AG04449 (cell line): ENCODE data around the gene PLET1.
A peak's percentile ranks its signal among the peaks of the same experiment; 100 is the strongest.

ENCODE experiments used
- CTCF ChIA-PET: fragments of 350-600 bp; formaldehyde crosslinking; extraction: SDS; loops from one replicate; lab custom pipeline; 2021; ENCODE audit warnings: antibody characterized with exemption; lab: Yijun Ruan, JAX
- POLR2A ChIA-PET: fragments of 400-600, 350-600 bp; formaldehyde crosslinking; extraction: SDS; loops from one replicate; lab custom pipeline; 2020; ENCODE audit warnings: antibody characterized with exemption, inconsistent platforms; lab: Yijun Ruan, JAX
- DNase-seq: peaks from one replicate; pipeline ENCODE4 v3.0.0-alpha.2; 2010; ENCODE audit warnings: low read depth, low spot score
- H3K4me3 ChIP-seq: 2 replicates; pipeline ENCODE4 v1.5.1; 2011; ENCODE audit warnings: low read depth, mild to moderate bottlenecking, control low read depth, low read length
- TF ChIP-seq, protein P1 (sequence below): IDR thresholded peaks from one replicate; pipeline ENCODE4 v1.5.1; 2011; ENCODE audit warnings: mild to moderate bottlenecking, moderate library complexity, low read length, control low read depth, inconsistent platforms; ENCODE audit not compliant: insufficient read depth; ENCODE audit errors: missing control alignments

The PLET1 gene

DNA sequence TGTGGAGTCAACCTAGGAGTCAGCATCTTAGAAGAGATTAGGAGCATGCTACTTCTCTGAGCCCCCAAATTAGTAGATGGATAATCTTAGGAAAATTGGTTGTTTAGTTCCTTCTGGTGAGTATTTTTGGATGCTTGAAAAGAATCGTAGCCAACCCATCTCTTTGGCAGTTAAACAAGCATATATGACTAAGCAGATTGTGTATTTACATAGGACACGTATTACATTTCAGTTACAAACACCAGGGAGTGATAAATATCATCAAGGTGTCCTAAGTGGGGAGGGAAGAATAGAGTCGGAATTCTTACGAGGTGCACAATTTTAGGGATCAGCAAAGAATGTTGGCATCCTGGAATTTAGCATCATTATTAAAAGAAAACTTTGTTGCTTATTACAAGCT is 13.5 kb downstream of the PLET1 start:
- POLR2A ChIA-PET = no interaction called here
- no peak overlapping the region for H3K4me3 ChIP-seq
- CTCF ChIA-PET = no interaction called here
- no peak for DNase-seq
- TF ChIP-seq, protein P1, sequence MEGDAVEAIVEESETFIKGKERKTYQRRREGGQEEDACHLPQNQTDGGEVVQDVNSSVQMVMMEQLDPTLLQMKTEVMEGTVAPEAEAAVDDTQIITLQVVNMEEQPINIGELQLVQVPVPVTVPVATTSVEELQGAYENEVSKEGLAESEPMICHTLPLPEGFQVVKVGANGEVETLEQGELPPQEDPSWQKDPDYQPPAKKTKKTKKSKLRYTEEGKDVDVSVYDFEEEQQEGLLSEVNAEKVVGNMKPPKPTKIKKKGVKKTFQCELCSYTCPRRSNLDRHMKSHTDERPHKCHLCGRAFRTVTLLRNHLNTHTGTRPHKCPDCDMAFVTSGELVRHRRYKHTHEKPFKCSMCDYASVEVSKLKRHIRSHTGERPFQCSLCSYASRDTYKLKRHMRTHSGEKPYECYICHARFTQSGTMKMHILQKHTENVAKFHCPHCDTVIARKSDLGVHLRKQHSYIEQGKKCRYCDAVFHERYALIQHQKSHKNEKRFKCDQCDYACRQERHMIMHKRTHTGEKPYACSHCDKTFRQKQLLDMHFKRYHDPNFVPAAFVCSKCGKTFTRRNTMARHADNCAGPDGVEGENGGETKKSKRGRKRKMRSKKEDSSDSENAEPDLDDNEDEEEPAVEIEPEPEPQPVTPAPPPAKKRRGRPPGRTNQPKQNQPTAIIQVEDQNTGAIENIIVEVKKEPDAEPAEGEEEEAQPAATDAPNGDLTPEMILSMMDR = no peak

DNA sequence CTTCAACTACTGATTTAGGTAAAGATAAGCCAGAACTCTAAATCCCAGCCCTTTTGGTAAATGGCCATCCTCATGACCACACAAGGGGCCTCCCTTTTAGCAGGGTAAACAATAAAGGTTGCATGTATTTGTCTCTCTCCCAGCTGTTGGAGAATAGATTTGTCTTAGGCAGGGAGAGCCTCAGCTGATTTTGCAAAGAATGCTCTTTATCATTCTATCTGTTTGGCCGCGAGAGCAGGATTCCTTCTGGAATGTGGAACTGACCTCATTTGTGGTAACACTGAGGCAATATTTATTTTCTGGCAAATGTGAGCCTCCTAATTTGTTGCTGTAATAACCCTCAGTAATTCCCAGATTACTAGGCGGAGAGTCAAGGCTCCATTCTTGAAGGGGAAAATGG is 19.2 kb downstream of the PLET1 start:
- TF ChIP-seq, protein P1 = no peak
- CTCF ChIA-PET = interaction anchor here (1.7 to 2.1 kb wide), 2 partner anchors 22 to 38 kb away, joined by 8 to 11 read pairs; no protein-coding TSS in a partner anchor
- peak; percentile 83 for DNase-seq
- no peak overlapping the region for H3K4me3 ChIP-seq
- POLR2A ChIA-PET = interaction anchor here (1.8 kb wide), 1 partner anchor 11 kb away, joined by 9 read pairs; no protein-coding TSS in a partner anchor

DNA sequence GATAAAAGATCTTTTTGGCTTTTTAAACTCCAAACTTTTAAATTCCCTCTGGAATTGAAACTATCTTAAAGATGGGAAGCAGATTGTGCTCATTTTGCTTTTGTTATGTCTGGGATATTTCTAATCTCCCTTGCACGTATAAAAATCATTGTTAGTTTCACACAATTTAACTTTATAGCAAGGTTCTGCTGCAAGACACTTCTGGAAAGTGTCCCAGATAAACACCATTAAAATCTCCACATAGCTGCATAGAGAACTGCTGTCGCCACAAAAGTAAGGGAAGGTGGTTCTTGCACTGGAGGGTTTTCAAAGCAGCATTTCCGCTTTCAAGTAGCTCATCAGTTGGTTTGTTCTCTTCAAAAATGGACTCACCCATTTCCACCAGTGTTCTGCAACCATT is 22.6 kb downstream of the PLET1 start:
- ChIA-PET CTCF (interaction anchor here (1.2 to 1.7 kb wide), 2 partner anchors 17 to 19 kb away, joined by 3 to 6 read pairs; no protein-coding TSS in a partner anchor), POLR2A (no interaction called here)
- no peak for DNase-seq
- TF ChIP-seq, protein P1 = no peak
- H3K4me3 ChIP-seq = no peak overlapping the region

DNA sequence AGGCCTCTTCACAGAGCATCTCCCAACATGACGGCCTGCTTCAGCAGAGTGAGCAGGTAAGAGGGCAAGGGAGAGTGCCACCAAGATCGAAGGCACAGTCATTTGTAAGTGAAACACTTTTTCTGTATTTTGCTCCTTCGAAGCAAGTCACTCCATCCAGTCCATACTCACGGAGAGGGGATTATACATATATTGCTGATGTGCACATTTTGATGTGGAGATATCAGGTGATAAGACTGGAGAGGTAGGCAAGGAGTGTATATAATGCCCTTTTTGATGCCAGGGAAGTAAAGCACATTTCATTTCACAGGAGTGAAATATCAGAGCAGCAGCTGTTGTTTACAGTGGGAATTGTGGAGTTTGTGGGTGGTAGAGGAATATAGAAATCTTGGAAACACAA is 23.2 kb downstream of the PLET1 start:
- CTCF ChIA-PET = interaction anchor here (1.0 to 1.7 kb wide), 3 partner anchors 12 to 43 kb away, joined by 3 to 6 read pairs (median 3); no protein-coding TSS in a partner anchor
- POLR2A ChIA-PET = no interaction called here
- TF ChIP-seq, protein P1 = no peak
- no peak for DNase-seq
- no peak overlapping the region for H3K4me3 ChIP-seq

DNA sequence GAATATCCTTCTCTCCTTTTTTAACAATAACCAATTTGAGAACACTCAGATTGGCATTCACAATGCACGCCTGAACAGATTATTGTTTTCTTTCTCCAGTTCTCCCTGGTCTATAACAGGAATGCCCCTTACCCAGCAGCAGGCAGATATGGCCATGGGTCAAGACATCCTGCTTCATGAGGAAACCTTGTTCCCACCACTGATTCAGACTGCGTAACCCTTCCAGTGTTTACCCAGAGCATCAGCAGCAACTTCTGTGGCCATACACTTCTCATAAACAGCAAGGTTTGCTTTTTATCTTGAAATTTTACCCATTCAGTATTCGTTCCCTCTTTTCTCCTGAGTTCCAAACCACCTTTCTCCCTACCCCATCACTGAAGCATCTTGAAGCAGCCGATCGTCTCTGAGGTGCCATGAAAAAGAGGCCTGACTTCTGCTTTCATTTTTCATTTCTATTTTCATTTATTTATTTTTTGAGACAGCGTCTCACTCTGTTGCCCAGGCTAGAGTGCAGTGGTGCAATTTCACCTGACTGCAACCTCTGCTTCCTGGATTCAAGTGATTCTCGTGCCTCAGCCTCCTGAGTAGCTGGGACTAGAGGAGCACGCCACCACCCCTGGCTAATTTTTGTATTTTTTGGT is 24.8 kb downstream of the PLET1 start:
- CTCF ChIA-PET = no interaction called here
- POLR2A ChIA-PET = no interaction called here
- DNase-seq = no peak
- no peak overlapping the region for H3K4me3 ChIP-seq
- TF ChIP-seq, protein P1 = no peak

DNA sequence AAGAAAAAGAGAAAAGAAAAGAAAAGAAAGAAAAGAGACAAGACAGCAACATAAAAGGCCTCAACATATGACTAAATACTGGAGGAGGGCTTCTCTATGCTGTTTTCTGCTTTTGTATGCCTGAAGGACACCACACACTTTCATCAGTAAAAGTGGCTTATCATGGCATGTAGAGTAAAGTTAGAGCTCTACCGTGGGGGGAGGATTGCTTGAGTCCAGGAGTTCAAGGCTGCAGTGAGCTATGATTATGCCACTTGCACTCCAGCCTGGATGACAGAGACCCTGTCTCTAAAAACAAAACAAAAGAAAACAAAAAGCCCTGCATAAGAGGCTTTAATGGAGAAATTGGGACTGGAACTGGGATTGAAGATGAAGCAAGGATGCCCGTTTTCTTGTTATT is 28.7 kb downstream of the PLET1 start:
- TF ChIP-seq, protein P1 = no peak
- DNase-seq = no peak
- ChIA-PET POLR2A (no interaction called here), CTCF (interaction anchor here (1.0 to 22.7 kb wide), 3 partner anchors 11 to 48 kb away, joined by 3 to 970 read pairs (median 4); no protein-coding TSS in a partner anchor)
- no peak overlapping the region for H3K4me3 ChIP-seq
